K562 (cell line): ENCODE measurements around the gene MRPS30. TPM values are rescaled to one million over a fixed set of nuclear protein-coding genes. Genes with fewer than 3 reads are reported as not detected.

Source experiments
- ATF7 ChIP-seq: fragments of 450-650 bp; IDR thresholded peaks from 2 replicates; pipeline ENCODE4 v1.7.1; 2014; ENCODE audit warnings: mild to moderate bottlenecking, moderate library complexity
- BCL6 ChIP-seq: fragments of 250-450 bp; sonication (Bioruptor Pico); IDR thresholded peaks from 2 replicates; pipeline ENCODE4 v1.4.0; 2020
- BRD4 ChIP-seq: fragments of 200-600 bp; sonication (generic); IDR thresholded peaks from 2 replicates; pipeline ENCODE4 v1.6.1; 2017; ENCODE audit warnings: inconsistent platforms
- CBX3 ChIP-seq, 2 experiments: IDR thresholded peaks; 1 replicate in 1 of 2; 2 replicates in 1 of 2; pipeline ENCODE4 v1.6.1; 2012; ENCODE audit warnings: inconsistent platforms in 2 of 2, low read length in 2 of 2, borderline replicate concordance in 1 of 2, control low read depth in 1 of 2
- CGGBP1 ChIP-seq: fragments of 250-450 bp; sonication (Bioruptor Pico); IDR thresholded peaks from 2 replicates; pipeline ENCODE4 v1.9.0; 2021; ENCODE audit warnings: mild to moderate bottlenecking
- COPS2 ChIP-seq: fragments of 450-650 bp; conservative IDR thresholded peaks from 2 replicates; pipeline ENCODE4 v1.6.1; 2016; ENCODE audit warnings: mild to moderate bottlenecking, moderate library complexity
- KAT2B ChIP-seq: IDR thresholded peaks from one replicate; pipeline ENCODE4 v1.6.1; 2012; ENCODE audit warnings: low read depth, mild to moderate bottlenecking, control low read depth, inconsistent platforms, low read length, moderate library complexity
- KDM4B ChIP-seq, 2 experiments: fragments of 450-650 bp in 1 of 2; sonication (generic) in 1 of 2; IDR thresholded peaks; 2 replicates each; pipeline ENCODE4 v1.6.1; 2016 to 2017; ENCODE audit warnings: borderline replicate concordance in 2 of 2, antibody characterized with exemption in 1 of 2, low read depth in 1 of 2, mild to moderate bottlenecking in 1 of 2
- KDM5B ChIP-seq: fragments of 200-600 bp; sonication (generic); IDR thresholded peaks from 2 replicates; pipeline ENCODE4 v1.6.1; 2012; ENCODE audit warnings: low read depth, mild to moderate bottlenecking, moderate library complexity, low read length, control low read depth, inconsistent platforms; ENCODE audit not compliant: insufficient replicate concordance
- NFRKB ChIP-seq: fragments of 450-650 bp; IDR thresholded peaks from 2 replicates; pipeline ENCODE4 v1.6.1; 2016; ENCODE audit warnings: low read depth
- PHF8 ChIP-seq: fragments of 200-600 bp; sonication (generic); IDR thresholded peaks from 2 replicates; pipeline ENCODE4 v1.6.1; 2012; ENCODE audit warnings: mixed run types, mild to moderate bottlenecking, inconsistent platforms, low read length, moderate library complexity, borderline replicate concordance
- POLR2G ChIP-seq: fragments of 200-400 bp; formaldehyde crosslinking; IDR thresholded peaks from 2 replicates; pipeline ENCODE4 v1.6.1; 2017; ENCODE audit warnings: low read depth, mild to moderate bottlenecking, antibody characterized with exemption, low read length, moderate library complexity
- RFX1 ChIP-seq: fragments of 450-650 bp; IDR thresholded peaks from 2 replicates; pipeline ENCODE4 v1.6.1; 2016; ENCODE audit warnings: mild to moderate bottlenecking, moderate library complexity
- STAT6 ChIP-seq: sonication (generic); formaldehyde crosslinking; IDR thresholded peaks from 2 replicates; pipeline ENCODE4 v1.8.1; 2023; ENCODE audit warnings: mild to moderate bottlenecking, missing genetic modification reagents
- TCF7 ChIP-seq: sonication (generic); IDR thresholded peaks from 2 replicates; pipeline ENCODE4 v1.6.1; 2016; ENCODE audit warnings: antibody characterized with exemption, borderline replicate concordance
- TRIM28 ChIP-seq: fragments of 450-650 bp; IDR thresholded peaks from 2 replicates; pipeline ENCODE4 v1.6.1; 2017
- ZEB2 ChIP-seq: fragments of 450-650 bp; IDR thresholded peaks from 2 replicates; pipeline ENCODE4 v1.6.1; 2016
- ZNF589 ChIP-seq: fragments of 200-800 bp; sonication (Bioruptor generic); IDR thresholded peaks from 2 replicates; pipeline ENCODE4 v1.6.1; 2016; ENCODE audit warnings: low read depth, missing genetic modification characterization, missing compliant biosample characterization
- ZNF766 ChIP-seq: fragments of 200-800 bp; sonication (Bioruptor generic); conservative IDR thresholded peaks from 2 replicates; pipeline ENCODE4 v1.6.1; 2016; ENCODE audit warnings: missing genetic modification characterization, missing compliant biosample characterization
- polyA plus RNA-seq, 8 experiments: library from polyadenylated mRNA; depleted of rRNA in 4 of 8; stranded (reverse) in 5 of 8; unstranded in 3 of 8; fragments of >200 nt; fragmentation: Nextera tagmentation in 2 of 8; fragmentation: Illumina TruSeq in 1 of 8; extraction: Ambion mirVana in 2 of 8; extraction: Trizol in 1 of 8; gene quantifications; 2 replicates each; pipeline versions ENCODE4 v1.2.1 to v1.2.3, GENCODE V29; 2011 to 2014; ENCODE audit warnings: inconsistent platforms in 1 of 8, missing spikeins in 1 of 8
- total RNA-seq, 7 experiments: library from RNA; depleted of rRNA in 6 of 7; stranded (reverse); fragments of >200 nt in 6 of 7; fragmentation: Illumina TruSeq in 2 of 7; extraction: Trizol in 2 of 7; gene quantifications; 2 replicates each; pipeline versions ENCODE4 v1.2.1 to v1.2.3, GENCODE V29; 2011 to 2021; ENCODE audit warnings: low replicate concordance in 1 of 7
- TF ChIP-seq, protein P1 (sequence below): fragments of 450-650 bp; formaldehyde crosslinking; IDR thresholded peaks from 2 replicates; pipeline ENCODE4 v1.4.0; 2020; ENCODE audit warnings: mild to moderate bottlenecking

The MRPS30 gene
- total and polyA plus RNA-seq, 9 of the 15 experiments (the other 6 are each of a cell fraction or from before 2014, with no cell fraction given), result 24.3 to 145 (median 114) TPM

DNA sequence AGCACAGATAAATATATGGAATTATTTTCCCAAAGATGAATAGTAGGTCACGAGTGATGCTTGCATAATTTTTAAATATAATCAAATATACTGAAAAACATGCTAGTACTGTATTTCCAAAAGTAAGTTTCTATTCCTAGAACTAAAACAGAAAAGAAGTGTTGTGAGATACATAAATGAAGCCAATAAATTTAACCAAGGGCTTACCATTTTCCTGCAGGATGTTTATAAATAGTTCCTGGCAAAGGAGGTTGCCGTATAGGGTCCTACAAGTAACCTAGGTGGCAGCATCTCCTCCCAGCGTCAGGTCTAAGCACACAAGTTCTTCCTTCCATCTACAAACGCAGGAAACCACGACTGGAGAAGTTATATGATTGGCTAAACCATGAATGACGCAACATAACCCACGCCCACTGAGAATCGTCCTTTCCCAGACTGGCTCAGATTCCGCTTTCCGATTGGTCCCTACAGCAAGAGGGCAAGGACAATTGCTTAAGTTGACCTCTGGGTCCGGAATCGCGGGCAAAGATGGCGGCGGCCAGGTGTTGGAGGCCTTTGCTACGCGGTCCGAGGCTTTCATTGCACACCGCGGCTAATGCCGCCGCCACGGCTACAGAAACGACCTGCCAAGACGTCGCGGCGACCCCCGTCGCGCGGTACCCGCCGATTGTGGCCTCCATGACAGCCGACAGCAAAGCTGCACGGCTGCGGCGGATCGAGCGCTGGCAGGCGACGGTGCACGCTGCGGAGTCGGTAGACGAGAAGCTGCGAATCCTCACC, at the start of gene MRPS30 (continued):
- TF ChIP-seq TCF7, result no peak
- peak; percentile 96 for TF ChIP-seq ATF7
- TF ChIP-seq CBX3 (IDR thresholded peaks at IDR 0.05; ENCODE audit: borderline replicate concordance in 1 of 2, low read length in 2 of 2), result peak in 1 of 2 experiments; percentile 72; a peak in 1 of 3 replicates
- TF ChIP-seq ZNF589 (CRISPR knock-in tag), result peak; percentile 40
- peak; percentile 48; the same call in 1 of the 2 replicates for TF ChIP-seq ZEB2
- peak; percentile 34; the same call in 1 of the 2 replicates for TF ChIP-seq STAT6 (CRISPR knock-in tag)
- TF ChIP-seq COPS2, result no peak
- peak; percentile 85 for TF ChIP-seq ZNF766
- TF ChIP-seq TRIM28, result no peak
- peak; percentile 91 for TF ChIP-seq POLR2G
- TF ChIP-seq RFX1, result peak; percentile 34; the same call in 1 of the 2 replicates
- no peak for TF ChIP-seq BCL6 (CRISPR knock-in tag)
- TF ChIP-seq PHF8, result peak; percentile 93
- peak in 1 of 2 experiments; percentile 60; a peak in 2 of 4 replicates for TF ChIP-seq KDM4B (IDR thresholded peaks at IDR 0.05; ENCODE audit: borderline replicate concordance in 2 of 2, low read depth in 1 of 2)
- TF ChIP-seq CGGBP1, result 0 out of 2 replicates have a peak, but pooled peaks have one; percentile 8
- peak; percentile 86 for TF ChIP-seq NFRKB
- 0 out of 2 replicates have a peak, but pooled peaks have one; percentile 14 for TF ChIP-seq BRD4
- TF ChIP-seq, protein P1, sequence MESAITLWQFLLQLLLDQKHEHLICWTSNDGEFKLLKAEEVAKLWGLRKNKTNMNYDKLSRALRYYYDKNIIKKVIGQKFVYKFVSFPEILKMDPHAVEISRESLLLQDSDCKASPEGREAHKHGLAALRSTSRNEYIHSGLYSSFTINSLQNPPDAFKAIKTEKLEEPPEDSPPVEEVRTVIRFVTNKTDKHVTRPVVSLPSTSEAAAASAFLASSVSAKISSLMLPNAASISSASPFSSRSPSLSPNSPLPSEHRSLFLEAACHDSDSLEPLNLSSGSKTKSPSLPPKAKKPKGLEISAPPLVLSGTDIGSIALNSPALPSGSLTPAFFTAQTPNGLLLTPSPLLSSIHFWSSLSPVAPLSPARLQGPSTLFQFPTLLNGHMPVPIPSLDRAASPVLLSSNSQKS (CRISPR knock-in tag), result no peak
- peak; percentile 64 for TF ChIP-seq KDM5B
- no peak for TF ChIP-seq KAT2B
